HepG2 (cell line): ENCODE measurements around the gene KLF15. TPM values are rescaled to one million over a fixed set of nuclear protein-coding genes. Genes with fewer than 3 reads are reported as not detected.

ENCODE experiments used
- ARID2 ChIP-seq: sonication (generic); formaldehyde crosslinking; IDR thresholded peaks from 2 replicates; pipeline ENCODE4 v1.8.1; 2022; ENCODE audit warnings: mild to moderate bottlenecking, missing genetic modification reagents, borderline replicate concordance
- ARNT2 ChIP-seq: sonication (generic); formaldehyde crosslinking; IDR thresholded peaks from 2 replicates; pipeline ENCODE4 v1.8.0; 2022; ENCODE audit warnings: mild to moderate bottlenecking, low read depth, missing genetic modification reagents, moderate library complexity
- ASH2L ChIP-seq: fragments of 300-600, 200-600 bp; sonication (generic); IDR thresholded peaks from 2 replicates; pipeline ENCODE4 v1.7.0; 2017; ENCODE audit warnings: low read depth, mild to moderate bottlenecking, moderate library complexity, mixed read lengths, low read length; ENCODE audit not compliant: insufficient read length
- GLI4 ChIP-seq: sonication (generic); formaldehyde crosslinking; IDR thresholded peaks from 2 replicates; pipeline ENCODE4 v1.5.1; 2020; ENCODE audit warnings: missing genetic modification reagents, mild to moderate bottlenecking, moderate library complexity, borderline replicate concordance
- HOXA7 ChIP-seq: sonication (generic); formaldehyde crosslinking; IDR thresholded peaks from 2 replicates; pipeline ENCODE4 v1.8.1; 2022; ENCODE audit warnings: mild to moderate bottlenecking, missing genetic modification reagents, moderate library complexity
- MED1 ChIP-seq: sonication (generic); formaldehyde crosslinking; IDR thresholded peaks from 2 replicates; pipeline ENCODE4 v1.4.0; 2020; ENCODE audit warnings: missing genetic modification reagents
- MEIS2 ChIP-seq: sonication (generic); formaldehyde crosslinking; IDR thresholded peaks from 2 replicates; pipeline ENCODE4 v1.9.0; 2021; ENCODE audit warnings: mild to moderate bottlenecking, missing genetic modification reagents
- MXD4 ChIP-seq: IDR thresholded peaks from 2 replicates; pipeline ENCODE4 v1.6.1; 2016; ENCODE audit warnings: mild to moderate bottlenecking, missing biosample characterization, missing genetic modification reagents
- NFATC3 ChIP-seq: sonication (generic); formaldehyde crosslinking; IDR thresholded peaks from 2 replicates; pipeline ENCODE4 v1.5.1; 2020; ENCODE audit warnings: mild to moderate bottlenecking, missing genetic modification reagents
- NR1H2 ChIP-seq: sonication (generic); formaldehyde crosslinking; IDR thresholded peaks from 2 replicates; pipeline ENCODE4 v1.8.1; 2022; ENCODE audit warnings: low read depth, missing genetic modification reagents, borderline replicate concordance
- PHF5A ChIP-seq: IDR thresholded peaks from one replicate; pipeline ENCODE4 v1.6.1; 2018; ENCODE audit warnings: low read depth, missing genetic modification reagents; ENCODE audit not compliant: unreplicated experiment
- SRSF4 ChIP-seq: fragments of 200-400 bp; formaldehyde crosslinking; IDR thresholded peaks from one replicate; pipeline ENCODE4 v1.6.1; 2018; ENCODE audit warnings: mild to moderate bottlenecking, low read depth, low read length, moderate library complexity; ENCODE audit not compliant: poor library complexity, severe bottlenecking
- SRY ChIP-seq: sonication (generic); formaldehyde crosslinking; IDR thresholded peaks from 2 replicates; pipeline ENCODE4 v1.8.0; 2022; ENCODE audit warnings: mild to moderate bottlenecking, missing genetic modification reagents
- TOE1 ChIP-seq: sonication (generic); formaldehyde crosslinking; IDR thresholded peaks from 2 replicates; pipeline ENCODE4 v1.4.0; 2020; ENCODE audit warnings: mild to moderate bottlenecking, missing genetic modification reagents
- ZNF292 ChIP-seq: sonication (generic); formaldehyde crosslinking; IDR thresholded peaks from 2 replicates; pipeline ENCODE4 v1.8.1; 2022; ENCODE audit warnings: mild to moderate bottlenecking, low read depth, missing genetic modification reagents, borderline replicate concordance
- ZNF383 ChIP-seq: sonication (generic); formaldehyde crosslinking; IDR thresholded peaks from 2 replicates; pipeline ENCODE4 v1.4.0; 2020; ENCODE audit warnings: missing genetic modification reagents, mild to moderate bottlenecking, borderline replicate concordance
- ZNF567 ChIP-seq: sonication (generic); formaldehyde crosslinking; IDR thresholded peaks from 2 replicates; pipeline ENCODE4 v1.8.1; 2023; ENCODE audit warnings: mild to moderate bottlenecking, missing genetic modification reagents, borderline replicate concordance
- ZNF607 ChIP-seq: sonication (generic); formaldehyde crosslinking; IDR thresholded peaks from 2 replicates; pipeline ENCODE4 v1.5.1; 2020; ENCODE audit warnings: missing genetic modification reagents, mild to moderate bottlenecking, borderline replicate concordance
- ZNF687 ChIP-seq: sonication (generic); formaldehyde crosslinking; IDR thresholded peaks from 2 replicates; pipeline ENCODE4 v1.5.1; 2020; ENCODE audit warnings: mild to moderate bottlenecking, missing genetic modification reagents, moderate library complexity
- ZNF784 ChIP-seq: sonication (generic); formaldehyde crosslinking; IDR thresholded peaks from 2 replicates; pipeline ENCODE4 v1.5.1; 2020; ENCODE audit warnings: missing genetic modification reagents, mild to moderate bottlenecking, borderline replicate concordance
- polyA plus RNA-seq, 8 experiments: library from polyadenylated mRNA; depleted of rRNA in 3 of 8; stranded (reverse) in 7 of 8; unstranded in 1 of 8; fragments of >200 nt; fragmentation: Illumina TruSeq in 4 of 8; extraction: Trizol in 4 of 8; gene quantifications; 2 replicates each; pipeline versions ENCODE4 v1.2.1 to v1.2.3, GENCODE V29; 2011 to 2016; ENCODE audit warnings: low read depth in 4 of 8, missing spikeins in 1 of 8, mixed read lengths in 1 of 8; ENCODE audit not compliant: insufficient read depth in 1 of 8
- total RNA-seq, 5 experiments: library from RNA; depleted of rRNA; stranded (reverse); fragments of >200 nt; fragmentation: Illumina TruSeq; extraction: Trizol; gene quantifications; 2 replicates each; pipeline ENCODE4 v1.2.3, GENCODE V29; 2016; ENCODE audit warnings: low read depth in 1 of 5

KLF15 gene
- total and polyA plus RNA-seq, 2 of the 13 experiments (the other 11 are each of a cell fraction or from before 2014, with no cell fraction given): 7.1 to 7.8 TPM

- TF ChIP-seq ZNF687 (CRISPR knock-in tag): peak; percentile 89
- TF ChIP-seq NFATC3 (CRISPR knock-in tag): no peak
- TF ChIP-seq MED1 (CRISPR knock-in tag): peak; percentile 81
- TF ChIP-seq ZNF784 (CRISPR knock-in tag): no peak
- TF ChIP-seq ZNF383 (CRISPR knock-in tag): peak; percentile 76; the same call in 1 of the 2 replicates
- TF ChIP-seq SRY (CRISPR knock-in tag): peak; percentile 69
- TF ChIP-seq MXD4 (CRISPR knock-in tag): peak; percentile 72; the same call in 1 of the 2 replicates
- TF ChIP-seq ZNF607 (CRISPR knock-in tag): peak; percentile 71; the same call in 1 of the 2 replicates
- TF ChIP-seq SRSF4: no peak
- no peak for TF ChIP-seq ASH2L
- TF ChIP-seq TOE1 (CRISPR knock-in tag): 0 out of 2 replicates have a peak, but pooled peaks have one; percentile 83
- TF ChIP-seq NR1H2 (CRISPR knock-in tag): no peak
- no peak for TF ChIP-seq ZNF292
- peak; percentile 93 for TF ChIP-seq ARNT2 (CRISPR knock-in tag)
- peak; percentile 90; the same call in 1 of the 2 replicates for TF ChIP-seq ZNF567 (CRISPR knock-in tag)
- TF ChIP-seq MEIS2 (CRISPR knock-in tag): peak; percentile 60
- TF ChIP-seq GLI4: no peak
- no peak for TF ChIP-seq ARID2 (CRISPR knock-in tag)
- TF ChIP-seq PHF5A (CRISPR knock-in tag): no peak
- TF ChIP-seq HOXA7 (CRISPR knock-in tag): no peak
Measured at GRCh38 chr3:126389112-126389793, 32.0 kb upstream of the KLF15 start (continued).
